ENCODE measurements around the gene BEST2.

GRCh38 chr19:12750851-12751250 lies 740 bp upstream of the BEST2 start:
- TF ChIP-seq EGR1 (IDR thresholded peaks at IDR 0.05) = no peak
- TF ChIP-seq, protein P1, sequence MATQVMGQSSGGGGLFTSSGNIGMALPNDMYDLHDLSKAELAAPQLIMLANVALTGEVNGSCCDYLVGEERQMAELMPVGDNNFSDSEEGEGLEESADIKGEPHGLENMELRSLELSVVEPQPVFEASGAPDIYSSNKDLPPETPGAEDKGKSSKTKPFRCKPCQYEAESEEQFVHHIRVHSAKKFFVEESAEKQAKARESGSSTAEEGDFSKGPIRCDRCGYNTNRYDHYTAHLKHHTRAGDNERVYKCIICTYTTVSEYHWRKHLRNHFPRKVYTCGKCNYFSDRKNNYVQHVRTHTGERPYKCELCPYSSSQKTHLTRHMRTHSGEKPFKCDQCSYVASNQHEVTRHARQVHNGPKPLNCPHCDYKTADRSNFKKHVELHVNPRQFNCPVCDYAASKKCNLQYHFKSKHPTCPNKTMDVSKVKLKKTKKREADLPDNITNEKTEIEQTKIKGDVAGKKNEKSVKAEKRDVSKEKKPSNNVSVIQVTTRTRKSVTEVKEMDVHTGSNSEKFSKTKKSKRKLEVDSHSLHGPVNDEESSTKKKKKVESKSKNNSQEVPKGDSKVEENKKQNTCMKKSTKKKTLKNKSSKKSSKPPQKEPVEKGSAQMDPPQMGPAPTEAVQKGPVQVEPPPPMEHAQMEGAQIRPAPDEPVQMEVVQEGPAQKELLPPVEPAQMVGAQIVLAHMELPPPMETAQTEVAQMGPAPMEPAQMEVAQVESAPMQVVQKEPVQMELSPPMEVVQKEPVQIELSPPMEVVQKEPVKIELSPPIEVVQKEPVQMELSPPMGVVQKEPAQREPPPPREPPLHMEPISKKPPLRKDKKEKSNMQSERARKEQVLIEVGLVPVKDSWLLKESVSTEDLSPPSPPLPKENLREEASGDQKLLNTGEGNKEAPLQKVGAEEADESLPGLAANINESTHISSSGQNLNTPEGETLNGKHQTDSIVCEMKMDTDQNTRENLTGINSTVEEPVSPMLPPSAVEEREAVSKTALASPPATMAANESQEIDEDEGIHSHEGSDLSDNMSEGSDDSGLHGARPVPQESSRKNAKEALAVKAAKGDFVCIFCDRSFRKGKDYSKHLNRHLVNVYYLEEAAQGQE (IDR thresholded peaks at IDR 0.05; ENCODE audit: low read depth) = no peak

Data from Ishikawa (cell line).